Immature natural killer cell (primary cell): ENCODE measurements around the gene WNT3A. TPM values are rescaled to one million over a fixed set of nuclear protein-coding genes. Genes with fewer than 3 reads are reported as not detected.
A peak's percentile ranks its signal among the peaks of the same experiment; 100 is the strongest.
"Not testable (repeated sequence)": the region's sequence is repeated elsewhere in the genome, so short reads cannot be mapped to it uniquely, and the experiment has no call there.

Source experiments
- DNase-seq, 3 donors: peaks; one replicate each; pipeline ENCODE4 v3.0.0; 2022; ENCODE audit warnings: mixed read lengths in 1 of 3
- H3K27ac Mint-ChIP-seq, 6 donors: one replicate each; pipeline ENCODE4 v1.8.0; 2020; ENCODE audit warnings: mixed read lengths in 6 of 6, mild to moderate bottlenecking in 5 of 6, inconsistent platforms in 4 of 6, moderate library complexity in 3 of 6
- H3K27me3 Mint-ChIP-seq, 3 donors: one replicate each; pipeline ENCODE4 v1.8.0; 2020 to 2021; ENCODE audit warnings: low read depth in 3 of 3, mild to moderate bottlenecking in 3 of 3, mixed read lengths in 3 of 3, moderate library complexity in 3 of 3, inconsistent platforms in 1 of 3
- H3K36me3 Mint-ChIP-seq, 3 donors: one replicate each; pipeline ENCODE4 v1.8.0; 2020; ENCODE audit warnings: mixed read lengths in 3 of 3, inconsistent platforms in 2 of 3, mild to moderate bottlenecking in 2 of 3
- H3K4me1 Mint-ChIP-seq, 2 donors: one replicate each; pipeline ENCODE4 v1.8.0; 2020; ENCODE audit warnings: inconsistent platforms in 2 of 2, mild to moderate bottlenecking in 2 of 2, mixed read lengths in 2 of 2, moderate library complexity in 1 of 2
- H3K4me3 Mint-ChIP-seq, 5 donors: one replicate each; pipeline ENCODE4 v1.8.0; 2020; ENCODE audit warnings: mild to moderate bottlenecking in 5 of 5, mixed read lengths in 5 of 5, inconsistent platforms in 3 of 5, moderate library complexity in 3 of 5
- H3K9me3 Mint-ChIP-seq, 6 donors: one replicate each; pipeline ENCODE4 v1.8.0; 2020; ENCODE audit warnings: mild to moderate bottlenecking in 6 of 6, mixed read lengths in 6 of 6, inconsistent platforms in 4 of 6, moderate library complexity in 3 of 6
- polyA plus RNA-seq, 3 donors: library from polyadenylated mRNA; unstranded; fragments of 300-500 nt; fragmentation: Illumina TruSeq; gene quantifications; one replicate each; pipeline ENCODE4 v1.2.3, GENCODE V29; 2021

The WNT3A gene
- polyA plus RNA-seq, 3 donors from 2014 or later, result not detected

- DNase-seq, H3K27ac Mint-ChIP-seq, H3K36me3 Mint-ChIP-seq, H3K27me3 Mint-ChIP-seq, H3K4me1 Mint-ChIP-seq, H3K4me3 Mint-ChIP-seq, H3K9me3 Mint-ChIP-seq: not testable (repeated sequence)
These were observed 31.1 kb upstream of the WNT3A start for GRCh38 chr1:227975583-227976283.

- no peak for DNase-seq
These were observed 19.6 kb upstream of the WNT3A start for GRCh38 chr1:227987181-227987580.

GRCh38 chr1:227994632-227995300 lies 12.0 kb upstream of the WNT3A start:
- H3K36me3 Mint-ChIP-seq, result peaks cover 0 to 3% (median 0%) of the 10 kb centered on the region in 3 donors
- H3K27ac Mint-ChIP-seq, result no peak overlapping the region
- peaks cover 5 to 14% (median 5%) of the 10 kb centered on the region in 3 donors for H3K27me3 Mint-ChIP-seq
- no peaks in the 10 kb centered on the region for H3K4me1 Mint-ChIP-seq
- no peak overlapping the region for H3K4me3 Mint-ChIP-seq
- H3K9me3 Mint-ChIP-seq, result peaks cover 0 to 17% (median 8%) of the 10 kb centered on the region in 6 donors
- DNase-seq, result no peak

More at GRCh38 chr1:227987181-227987580, 19.6 kb upstream of the WNT3A start:
- no peaks in the 10 kb centered on the region for H3K4me1 Mint-ChIP-seq
- no peak overlapping the region for H3K27ac Mint-ChIP-seq
- H3K36me3 Mint-ChIP-seq, result peaks cover 0 to 4% (median 0%) of the 10 kb centered on the region in 3 donors
- no peak overlapping the region for H3K4me3 Mint-ChIP-seq
- peaks cover 3 to 14% (median 6%) of the 10 kb centered on the region in 3 donors for H3K27me3 Mint-ChIP-seq
- peaks cover 0 to 2% (median 0%) of the 10 kb centered on the region in 6 donors for H3K9me3 Mint-ChIP-seq

GRCh38 chr1:227996187-227996950 lies 10.4 kb upstream of the WNT3A start:
- DNase-seq, result no peak
- no peak overlapping the region for H3K4me3 Mint-ChIP-seq
- H3K36me3 Mint-ChIP-seq, result peaks cover 0 to 3% (median 0%) of the 10 kb centered on the region in 3 donors
- H3K27ac Mint-ChIP-seq, result no peak overlapping the region
- H3K27me3 Mint-ChIP-seq, result peaks cover 5 to 10% (median 9%) of the 10 kb centered on the region in 3 donors
- H3K4me1 Mint-ChIP-seq, result no peaks in the 10 kb centered on the region
- H3K9me3 Mint-ChIP-seq, result peaks cover 0 to 17% (median 8%) of the 10 kb centered on the region in 6 donors

GRCh38 chr1:227998374-227999055 lies 8.3 kb upstream of the WNT3A start:
- Mint-ChIP-seq H3K9me3 (peaks cover 0 to 17% (median 8%) of the 10 kb centered on the region in 6 donors), H3K27me3 (peaks cover 3 to 15% (median 11%) of the 10 kb centered on the region in 3 donors)
- no peak for DNase-seq

GRCh38 chr1:227999056-227999930 lies 7.5 kb upstream of the WNT3A start:
- H3K9me3 Mint-ChIP-seq, result peaks cover 0 to 17% (median 8%) of the 10 kb centered on the region in 6 donors
- H3K4me1 Mint-ChIP-seq, result no peaks in the 10 kb centered on the region
- no peak overlapping the region for H3K4me3 Mint-ChIP-seq
- H3K27me3 Mint-ChIP-seq, result peaks cover 7 to 16% (median 8%) of the 10 kb centered on the region in 3 donors
- peaks cover 0 to 3% (median 0%) of the 10 kb centered on the region in 3 donors for H3K36me3 Mint-ChIP-seq
- DNase-seq, result peak; percentile 40 to 63 (median 49)
- no peak overlapping the region for H3K27ac Mint-ChIP-seq

More at GRCh38 chr1:227998374-227999055, 8.3 kb upstream of the WNT3A start:
- H3K36me3 Mint-ChIP-seq, result peaks cover 0 to 3% (median 0%) of the 10 kb centered on the region in 3 donors
- no peak overlapping the region for H3K27ac Mint-ChIP-seq
- H3K4me1 Mint-ChIP-seq, result no peaks in the 10 kb centered on the region
- no peak overlapping the region for H3K4me3 Mint-ChIP-seq

- DNase-seq, result no peak
- Mint-ChIP-seq H3K4me3 (no peak overlapping the region), H3K9me3 (peaks cover 0 to 17% (median 8%) of the 10 kb centered on the region in 6 donors), H3K27ac (no peak overlapping the region), H3K4me1 (no peaks in the 10 kb centered on the region), H3K36me3 (peaks cover 0 to 3% (median 0%) of the 10 kb centered on the region in 3 donors), H3K27me3 (peaks cover 8 to 14% (median 11%) of the 10 kb centered on the region in 3 donors)
These were observed 6.4 kb upstream of the WNT3A start for GRCh38 chr1:228000416-228000815.

GRCh38 chr1:228000836-228001563 lies 5.8 kb upstream of the WNT3A start:
- Mint-ChIP-seq H3K36me3 (peaks cover 0 to 3% (median 0%) of the 10 kb centered on the region in 3 donors), H3K27me3 (peaks cover 11 to 14% (median 12%) of the 10 kb centered on the region in 3 donors), H3K4me1 (no peaks in the 10 kb centered on the region), H3K4me3 (no peak overlapping the region), H3K27ac (no peak overlapping the region), H3K9me3 (peaks cover 0 to 15% (median 8%) of the 10 kb centered on the region in 6 donors)
- no peak for DNase-seq

GRCh38 chr1:228001738-228002535 lies 4.9 kb upstream of the WNT3A start:
- H3K9me3 Mint-ChIP-seq, result peaks cover 0 to 6% (median 4%) of the 10 kb centered on the region in 6 donors
- no peak overlapping the region for H3K4me3 Mint-ChIP-seq
- no peak overlapping the region for H3K27ac Mint-ChIP-seq
- no peaks in the 10 kb centered on the region for H3K4me1 Mint-ChIP-seq
- H3K36me3 Mint-ChIP-seq, result peaks cover 0 to 3% (median 0%) of the 10 kb centered on the region in 3 donors
- DNase-seq, result no peak
- peaks cover 11 to 14% (median 14%) of the 10 kb centered on the region in 3 donors for H3K27me3 Mint-ChIP-seq

- Mint-ChIP-seq H3K4me1 (no peaks in the 10 kb centered on the region), H3K9me3 (peaks cover 0 to 4% (median 0%) of the 10 kb centered on the region in 6 donors), H3K27ac (no peak overlapping the region), H3K36me3 (peaks cover 0 to 3% (median 0%) of the 10 kb centered on the region in 3 donors), H3K27me3 (peaks cover 13 to 16% (median 14%) of the 10 kb centered on the region in 3 donors), H3K4me3 (no peak overlapping the region)
- DNase-seq, result no peak
These were observed 4.0 kb upstream of the WNT3A start for GRCh38 chr1:228002792-228003191.

GRCh38 chr1:228003461-228004330 lies 3.1 kb upstream of the WNT3A start:
- no peak for DNase-seq
- H3K27ac Mint-ChIP-seq, result no peak overlapping the region
- H3K4me3 Mint-ChIP-seq, result no peak overlapping the region

More at GRCh38 chr1:228003461-228004330, 3.1 kb upstream of the WNT3A start:
- H3K36me3 Mint-ChIP-seq, result no peaks in the 10 kb centered on the region
- H3K9me3 Mint-ChIP-seq, result no peaks in the 10 kb centered on the region
- peaks cover 11 to 16% (median 15%) of the 10 kb centered on the region in 3 donors for H3K27me3 Mint-ChIP-seq
- no peaks in the 10 kb centered on the region for H3K4me1 Mint-ChIP-seq
